Neural progenitor cell (in vitro differentiated cells): Measurements from ENCODE around the gene ATAD2B.

Experiments used
- EZH2 ChIP-seq: fragments of 200-600 bp; sonication (generic); IDR thresholded peaks from 2 replicates; pipeline ENCODE4 v1.6.1; 2017; ENCODE audit warnings: antibody characterized with exemption, mild to moderate bottlenecking, moderate library complexity
- EZH2phosphoT487 ChIP-seq: fragments of 200-600 bp; sonication (generic); IDR thresholded peaks from 2 replicates; pipeline ENCODE4 v1.6.1; 2017; ENCODE audit warnings: antibody characterized with exemption
- TF ChIP-seq, protein P1 (sequence below): fragments of 200-600 bp; sonication (generic); IDR thresholded peaks from 2 replicates; pipeline ENCODE4 v1.5.1; 2017; ENCODE audit warnings: antibody characterized with exemption, mild to moderate bottlenecking

DNA sequence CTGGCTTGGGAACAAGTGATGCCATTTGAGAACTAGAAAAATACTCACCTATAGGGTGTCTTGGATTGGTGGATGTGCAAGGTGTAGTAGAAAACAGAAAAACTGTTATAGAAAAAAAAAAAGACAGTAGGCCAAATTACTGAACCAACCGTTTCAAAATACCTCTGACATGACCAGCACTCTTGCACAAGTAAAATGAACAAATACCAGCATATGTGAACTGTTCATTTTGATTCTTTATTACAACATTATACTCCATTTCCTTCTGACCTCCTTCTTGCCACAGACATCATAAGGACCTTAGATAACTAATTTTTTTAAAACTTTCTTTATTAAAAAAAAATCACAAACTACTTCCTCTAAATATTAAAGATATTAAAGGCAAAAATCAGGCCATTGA is 125.5 kb downstream of the ATAD2B start:
- TF ChIP-seq, protein P1, sequence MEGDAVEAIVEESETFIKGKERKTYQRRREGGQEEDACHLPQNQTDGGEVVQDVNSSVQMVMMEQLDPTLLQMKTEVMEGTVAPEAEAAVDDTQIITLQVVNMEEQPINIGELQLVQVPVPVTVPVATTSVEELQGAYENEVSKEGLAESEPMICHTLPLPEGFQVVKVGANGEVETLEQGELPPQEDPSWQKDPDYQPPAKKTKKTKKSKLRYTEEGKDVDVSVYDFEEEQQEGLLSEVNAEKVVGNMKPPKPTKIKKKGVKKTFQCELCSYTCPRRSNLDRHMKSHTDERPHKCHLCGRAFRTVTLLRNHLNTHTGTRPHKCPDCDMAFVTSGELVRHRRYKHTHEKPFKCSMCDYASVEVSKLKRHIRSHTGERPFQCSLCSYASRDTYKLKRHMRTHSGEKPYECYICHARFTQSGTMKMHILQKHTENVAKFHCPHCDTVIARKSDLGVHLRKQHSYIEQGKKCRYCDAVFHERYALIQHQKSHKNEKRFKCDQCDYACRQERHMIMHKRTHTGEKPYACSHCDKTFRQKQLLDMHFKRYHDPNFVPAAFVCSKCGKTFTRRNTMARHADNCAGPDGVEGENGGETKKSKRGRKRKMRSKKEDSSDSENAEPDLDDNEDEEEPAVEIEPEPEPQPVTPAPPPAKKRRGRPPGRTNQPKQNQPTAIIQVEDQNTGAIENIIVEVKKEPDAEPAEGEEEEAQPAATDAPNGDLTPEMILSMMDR, result no peak
- TF ChIP-seq EZH2 (no peak), EZH2phosphoT487 (no peak)
